ENCODE data around the gene PRM2.

DNA sequence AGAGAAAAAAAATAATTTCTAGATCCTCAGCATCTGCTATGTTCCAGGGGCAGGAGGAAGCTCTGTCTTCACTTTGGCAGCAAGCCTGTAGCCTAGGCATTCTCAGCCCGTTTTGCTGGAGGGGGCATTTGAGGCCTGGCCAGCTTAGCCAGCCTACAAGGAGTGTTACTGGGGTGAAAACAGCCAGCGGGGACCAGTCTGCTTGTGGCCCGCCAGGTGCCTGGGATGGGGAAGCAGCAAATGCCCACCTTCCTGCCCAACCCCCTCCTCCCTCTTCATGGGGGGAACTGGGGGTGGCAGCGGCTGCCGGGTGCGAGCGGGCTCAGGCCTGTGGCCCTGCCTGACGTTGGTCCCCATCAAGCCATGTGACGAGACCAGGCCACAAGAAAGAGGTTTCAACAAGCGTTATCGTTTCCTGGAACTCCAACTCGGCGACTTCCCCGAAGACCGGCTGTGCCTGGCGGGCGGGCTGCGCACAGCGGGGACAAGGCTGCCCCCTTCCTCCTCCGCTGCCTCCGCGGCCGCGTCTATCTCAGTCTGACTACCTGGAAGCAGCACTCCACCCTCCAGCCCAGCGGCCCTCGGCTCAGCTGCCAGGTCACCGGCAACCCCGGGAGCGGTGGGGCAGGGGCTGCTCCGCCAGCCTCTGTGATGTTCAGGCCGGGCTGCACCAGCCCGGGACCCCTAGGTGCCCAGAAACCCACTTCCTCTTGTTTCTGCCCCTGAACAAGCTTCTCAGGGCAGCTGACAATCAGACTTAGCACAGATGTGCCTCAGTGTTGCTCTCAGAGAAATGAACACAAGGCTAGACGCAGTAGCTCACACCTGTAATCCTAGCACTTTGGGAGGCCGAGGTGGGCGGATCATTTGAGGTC, 43.2 kb downstream of the PRM2 start:
- TF ChIP-seq CTCF (IDR thresholded peaks at IDR 0.05; ENCODE audit: insufficient read depth, low read length) = no peak
- no peak for TF ChIP-seq GABPA (IDR thresholded peaks at IDR 0.05; ENCODE audit: low read depth)

All from HL-60 (cell line).